Amniotic epithelial cell (primary cell): ENCODE measurements around the gene TSNAXIP1.
"Not testable (repeated sequence)": the region's sequence is repeated elsewhere in the genome, so short reads cannot be mapped to it uniquely, and the experiment has no call there.

Source experiments
- DNase-seq: peaks from one replicate; pipeline ENCODE4 v3.0.0-alpha.2; 2010; ENCODE audit warnings: low read depth

TSNAXIP1 gene

DNA sequence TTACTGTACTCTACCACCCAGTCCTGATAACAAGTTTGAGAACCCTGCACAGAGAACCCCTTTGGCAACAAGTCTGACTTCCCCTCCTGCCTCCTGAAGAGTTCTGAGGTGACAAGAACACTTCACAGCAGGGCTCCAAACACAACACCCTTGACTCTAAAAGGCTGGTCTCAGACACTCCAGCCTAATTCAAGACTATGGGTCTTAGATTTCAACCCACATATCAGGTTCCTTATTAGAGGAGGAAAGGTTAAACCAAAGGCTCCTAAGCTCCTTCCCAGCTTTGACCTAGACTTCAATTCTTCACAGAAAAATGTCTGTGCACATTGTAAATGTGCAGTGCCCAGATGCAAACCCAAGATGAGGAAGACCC is 23.4 kb upstream of the TSNAXIP1 start:
- no peak for DNase-seq

DNA sequence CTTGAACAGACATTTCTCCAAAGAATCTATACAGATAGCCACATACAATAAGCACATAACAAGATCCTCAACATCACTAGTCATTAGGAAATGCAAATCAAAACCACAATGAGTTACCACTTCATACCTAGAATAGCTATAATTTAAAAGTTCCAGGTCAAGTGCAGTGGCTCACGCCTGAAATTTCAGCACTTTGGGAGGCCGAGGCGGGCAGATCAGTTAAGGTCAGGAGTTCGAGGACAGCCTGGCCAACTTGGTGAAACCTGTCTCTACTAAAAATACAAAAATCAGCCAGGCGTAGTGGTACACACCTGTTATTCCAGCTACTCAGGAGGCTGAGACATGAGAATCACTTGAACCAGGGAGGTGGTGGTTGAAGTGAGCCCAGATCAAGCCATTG is 20.2 kb upstream of the TSNAXIP1 start:
- no peak for DNase-seq

DNA sequence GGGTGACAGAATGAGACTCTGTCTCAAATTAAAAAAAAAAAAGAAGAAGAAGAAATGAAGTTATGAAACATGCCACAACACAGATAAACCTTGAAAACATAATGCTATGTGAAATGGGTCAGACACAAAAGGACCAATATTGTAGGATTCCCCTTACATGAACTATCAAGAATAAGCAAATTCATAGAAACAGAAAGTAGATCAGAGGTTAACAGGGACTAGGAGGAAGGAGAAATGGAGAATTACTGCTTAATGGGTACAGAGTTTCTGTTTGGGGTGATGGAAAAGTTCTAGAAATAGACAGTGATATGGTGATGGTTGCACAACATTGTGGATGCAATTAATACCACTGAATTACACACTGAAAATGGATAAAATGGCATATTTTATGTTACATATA is 16.6 kb upstream of the TSNAXIP1 start:
- no peak for DNase-seq

DNA sequence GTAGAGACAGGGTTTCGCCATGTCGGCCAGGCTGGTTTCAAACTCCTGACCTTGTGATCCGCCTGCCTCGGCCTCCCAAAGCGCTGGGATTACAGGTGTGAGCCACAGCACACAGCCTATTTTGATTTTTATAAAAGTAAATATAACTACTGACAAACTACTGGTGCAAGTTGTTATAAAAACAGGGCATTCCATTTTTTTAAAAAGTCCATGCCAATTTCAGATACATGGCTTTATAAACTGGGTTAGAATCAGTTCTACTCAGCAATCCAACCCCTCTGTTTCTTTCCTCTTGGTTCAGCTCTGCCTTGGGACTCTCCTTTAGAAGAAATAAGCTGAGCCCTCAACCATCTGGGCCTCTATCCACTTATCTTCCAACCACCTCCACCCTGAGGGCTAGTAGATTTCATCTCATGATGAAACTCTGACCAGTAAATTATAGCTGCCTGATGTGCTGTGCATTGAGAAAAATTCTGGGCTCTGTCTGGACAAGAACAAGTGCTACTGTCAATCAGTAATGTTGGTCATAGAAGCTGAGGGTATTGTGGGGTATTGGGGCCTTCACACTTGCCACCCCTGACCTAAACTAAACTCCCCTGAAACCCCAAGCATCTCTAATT is 10.5 kb upstream of the TSNAXIP1 start:
- no peak for DNase-seq

DNA sequence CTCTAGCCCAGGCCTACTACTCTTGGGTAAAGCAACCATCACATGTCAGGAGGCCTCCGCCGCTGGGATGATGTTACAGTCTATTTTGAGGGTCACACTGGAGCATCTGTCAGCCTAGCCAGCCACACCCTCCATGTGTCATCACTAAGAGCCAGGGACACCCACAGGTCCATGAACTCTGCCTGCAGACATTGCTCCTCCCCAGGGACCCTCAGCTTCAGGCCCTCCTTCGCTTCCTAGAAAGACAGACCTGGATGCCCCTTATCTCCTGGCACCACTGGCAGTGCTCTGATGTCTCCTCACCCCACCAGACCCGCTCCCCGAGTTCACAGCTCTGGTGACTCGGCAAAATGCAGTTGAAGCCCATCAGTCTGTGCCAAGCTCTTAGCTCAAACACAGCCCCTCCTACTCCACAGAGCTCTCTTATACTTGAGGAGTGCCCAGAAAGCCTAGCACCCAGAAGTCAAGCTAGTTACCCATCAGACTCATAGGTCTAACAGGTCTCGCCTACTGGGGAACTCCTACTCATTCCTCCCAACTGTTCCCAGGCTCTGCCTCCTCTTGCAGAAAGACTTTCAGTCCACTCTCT is 6.3 kb upstream of the TSNAXIP1 start:
- no peak for DNase-seq

DNA sequence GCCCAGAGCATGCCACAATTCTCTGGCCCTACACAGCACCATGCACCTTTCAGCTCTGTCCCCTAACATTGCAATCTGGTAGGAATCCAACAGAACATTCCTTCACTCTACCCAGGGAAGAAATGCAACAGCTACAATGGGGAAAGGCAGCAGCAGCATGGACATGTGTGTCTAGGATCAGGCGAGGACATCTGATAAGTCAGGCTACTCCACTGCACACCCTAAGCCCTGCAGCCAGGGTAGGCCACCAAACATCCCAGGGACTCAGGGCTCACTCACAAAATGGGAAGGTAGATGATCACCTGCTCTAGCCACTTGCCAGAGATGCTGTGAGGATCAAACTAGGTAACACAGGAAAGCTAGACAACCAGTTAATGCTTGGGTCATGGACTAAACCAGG is 5.4 kb upstream of the TSNAXIP1 start:
- no peak for DNase-seq

DNA sequence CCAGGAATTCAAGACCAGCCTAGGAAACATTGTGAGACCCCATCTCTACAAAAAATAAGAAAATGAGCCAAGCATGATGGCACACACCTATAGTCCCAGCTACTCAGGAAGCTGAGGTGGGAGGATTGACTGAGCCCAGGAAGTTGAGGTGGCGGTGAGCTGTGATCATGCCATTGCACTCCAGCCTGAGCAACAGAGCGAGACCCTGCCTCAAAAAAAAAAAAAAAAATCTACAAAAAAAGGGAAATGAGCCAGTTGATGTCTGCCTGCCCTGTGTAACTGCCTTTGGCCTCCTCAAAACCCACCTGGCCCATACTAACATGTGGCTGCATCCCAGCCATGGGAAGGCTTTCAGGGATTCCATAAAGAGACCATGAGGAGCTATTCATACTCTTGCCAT is 4.8 kb upstream of the TSNAXIP1 start:
- DNase-seq: no peak

DNA sequence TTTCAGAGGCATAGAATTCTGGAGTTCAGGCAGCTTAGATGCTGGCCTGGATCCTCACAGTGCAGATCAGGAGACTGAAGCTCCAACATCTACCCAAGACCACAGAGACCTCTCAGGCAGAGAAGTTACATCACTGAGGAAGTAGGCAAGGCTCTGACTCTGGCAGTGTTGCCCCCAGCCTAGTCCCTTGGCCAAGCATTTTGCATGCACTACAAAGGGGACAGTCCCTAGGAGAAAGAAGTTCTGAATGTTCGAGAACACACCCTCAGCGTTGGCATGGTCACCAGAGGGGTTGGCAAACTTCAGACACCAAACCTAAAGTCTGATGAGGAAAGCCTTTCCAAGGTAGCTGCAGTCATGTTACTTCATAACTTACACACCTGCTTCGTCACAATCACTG is 2.8 kb upstream of the TSNAXIP1 start:
- no peak for DNase-seq

DNA sequence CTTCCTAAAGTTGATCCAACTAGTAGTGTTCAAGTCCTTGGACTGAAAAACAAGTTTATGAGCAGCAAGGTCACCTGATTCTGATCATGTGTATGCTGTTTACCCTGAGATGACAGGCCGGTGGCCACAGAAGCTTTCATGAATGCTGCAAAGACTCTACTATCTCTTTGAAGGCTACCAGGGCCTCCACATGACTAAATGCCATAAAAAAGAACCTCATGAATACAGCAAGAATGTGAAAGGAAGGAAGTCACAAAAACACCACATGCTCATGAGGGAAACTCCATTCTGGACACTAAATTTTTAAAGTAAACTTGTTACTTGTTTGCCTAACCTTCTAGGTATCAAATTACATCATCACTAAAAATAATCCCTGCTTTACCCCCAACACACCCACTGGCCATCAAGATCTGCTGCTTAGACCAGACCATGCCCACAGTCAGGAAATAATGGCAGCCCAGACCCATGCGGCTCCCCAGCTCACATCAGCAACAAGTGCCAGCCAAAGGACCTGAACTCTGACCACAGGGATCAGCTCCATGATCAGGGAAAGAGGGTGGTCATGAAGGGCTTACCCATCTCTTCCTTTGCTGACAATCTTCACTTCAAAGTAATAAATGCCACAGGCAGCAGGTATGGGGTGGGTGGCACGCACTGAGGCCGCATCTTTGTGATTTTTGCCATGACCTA is 1.7 kb upstream of the TSNAXIP1 start:
- DNase-seq: no peak

DNA sequence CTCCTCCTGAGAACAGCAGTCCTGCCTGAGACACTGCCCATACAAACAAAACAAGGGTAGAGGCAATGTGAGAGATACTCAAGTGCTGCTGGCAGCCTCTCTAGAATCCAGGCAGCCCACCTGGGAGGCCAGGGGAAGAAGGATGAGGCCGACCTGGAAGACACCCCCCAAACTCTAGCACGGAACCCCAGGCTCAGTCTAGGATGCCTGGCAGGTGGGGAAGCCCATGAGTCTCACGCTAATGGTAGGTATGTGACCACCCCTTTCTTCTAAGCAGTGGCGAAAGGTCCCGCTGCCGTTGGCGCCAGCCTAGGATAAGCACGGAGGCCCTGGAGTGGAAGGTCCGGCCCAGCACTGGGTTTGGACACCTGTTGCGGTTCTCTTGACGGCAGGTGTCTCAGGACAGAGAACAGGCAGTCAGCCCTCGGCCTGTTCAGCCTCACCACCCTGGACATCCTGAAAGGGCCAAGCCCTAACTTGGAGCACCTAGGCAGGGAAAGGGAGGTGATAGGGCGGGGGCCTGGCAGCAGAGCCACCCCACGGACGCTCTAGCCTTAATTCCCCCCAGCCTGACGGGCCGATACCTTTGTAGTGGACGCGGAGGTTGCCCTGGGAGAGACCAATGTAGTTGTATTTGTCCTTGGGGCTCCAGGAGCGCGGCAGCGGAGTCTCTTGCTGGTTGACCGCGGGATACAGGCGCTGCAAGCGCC is 816 bp upstream of the TSNAXIP1 start:
- DNase-seq: no peak

DNA sequence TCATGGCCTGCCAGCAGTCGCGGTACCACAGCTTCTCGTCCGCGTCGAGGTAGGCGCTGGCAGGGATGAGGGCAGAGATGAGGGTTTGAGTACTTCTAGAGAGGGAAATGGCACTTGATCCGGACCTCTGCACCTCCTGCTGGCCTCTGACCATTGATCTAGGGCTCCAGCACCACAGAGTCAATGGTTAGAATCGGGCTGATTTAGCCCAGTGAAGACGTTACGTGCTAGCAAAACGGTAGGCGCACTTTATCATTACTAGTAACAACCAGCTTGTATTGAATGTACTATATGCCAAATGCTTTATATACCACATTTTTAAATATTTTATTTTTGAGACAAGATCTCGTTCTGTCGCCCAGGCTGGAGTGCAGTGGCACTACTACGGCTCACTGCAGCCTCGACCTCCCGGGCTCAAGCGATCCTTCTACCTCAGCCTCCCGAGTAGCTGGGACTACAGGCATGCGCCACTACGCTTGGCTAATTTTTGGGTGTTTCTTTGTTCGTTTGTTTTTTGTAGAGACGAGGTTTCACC is 526 bp downstream of the TSNAXIP1 start:
- no peak for DNase-seq

DNA sequence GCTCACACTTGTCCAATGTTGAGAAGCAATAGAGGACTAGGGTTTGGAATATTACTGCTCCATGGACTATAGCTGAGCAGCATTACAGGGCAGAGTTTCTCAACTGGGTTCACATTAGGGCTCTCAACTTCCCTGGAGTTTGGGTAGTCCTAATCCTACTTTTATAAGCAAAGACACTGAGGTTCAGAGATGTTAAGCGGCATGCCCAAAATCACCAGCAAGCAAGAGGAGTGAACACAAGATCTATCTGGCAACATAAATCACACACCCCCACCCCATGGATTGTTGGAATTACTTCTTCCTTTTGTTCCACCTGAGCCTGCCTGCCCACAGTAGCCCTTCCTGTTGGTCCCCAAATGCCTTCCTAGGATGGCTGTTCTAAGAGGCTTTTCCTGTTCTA is 5.2 kb downstream of the TSNAXIP1 start:
- DNase-seq: no peak

DNA sequence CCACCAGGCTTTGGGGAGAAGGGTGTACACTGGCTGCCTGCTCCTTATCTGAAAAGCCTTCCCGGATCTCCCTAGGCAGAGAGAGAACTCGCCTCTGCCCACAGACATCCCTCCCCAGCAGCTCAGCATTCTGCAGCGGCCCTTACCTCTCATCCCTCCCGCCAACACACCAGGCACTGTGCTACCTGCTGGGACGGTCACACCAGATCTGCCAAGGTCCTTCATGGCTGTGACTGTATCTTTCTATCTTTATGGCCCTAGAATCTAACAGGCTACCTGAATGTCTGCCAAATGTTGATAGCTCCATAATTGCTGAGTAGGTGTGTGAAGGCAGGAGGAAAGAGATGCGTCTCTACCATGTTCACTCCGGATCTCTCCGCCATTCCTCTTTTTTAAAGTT is 7.9 kb downstream of the TSNAXIP1 start:
- DNase-seq: no peak

DNA sequence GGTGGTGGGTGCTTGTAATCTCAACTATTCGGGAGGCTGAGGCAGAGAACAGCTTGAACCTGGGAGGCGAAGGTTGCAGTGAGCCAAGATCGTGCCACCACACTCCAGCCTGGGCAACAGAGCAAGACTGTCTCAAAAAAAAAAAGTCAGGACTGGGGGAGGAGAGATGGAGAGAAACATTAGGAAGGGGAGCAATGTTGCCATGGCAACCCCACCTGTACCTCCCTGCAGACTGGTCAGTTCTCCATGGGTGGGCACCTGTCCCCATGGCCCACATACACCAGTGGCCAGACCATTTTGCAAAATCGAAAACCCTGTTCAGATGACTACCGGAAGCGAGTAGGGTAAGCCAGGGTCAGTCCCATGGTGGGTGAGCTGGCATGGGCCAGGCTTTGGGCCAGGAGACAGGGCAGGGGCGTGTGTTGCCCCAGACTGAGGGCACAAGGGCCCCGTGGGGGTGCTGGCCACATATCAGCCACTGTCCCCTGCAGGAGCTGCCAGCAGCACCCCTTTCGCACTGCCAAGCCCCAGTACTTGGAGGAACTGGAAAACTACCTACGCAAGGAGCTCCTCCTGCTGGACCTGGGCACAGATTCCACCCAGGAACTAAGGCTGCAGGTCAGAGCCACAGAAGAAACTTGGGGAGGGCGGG is 14.0 kb downstream of the TSNAXIP1 start:
- DNase-seq: no peak

DNA sequence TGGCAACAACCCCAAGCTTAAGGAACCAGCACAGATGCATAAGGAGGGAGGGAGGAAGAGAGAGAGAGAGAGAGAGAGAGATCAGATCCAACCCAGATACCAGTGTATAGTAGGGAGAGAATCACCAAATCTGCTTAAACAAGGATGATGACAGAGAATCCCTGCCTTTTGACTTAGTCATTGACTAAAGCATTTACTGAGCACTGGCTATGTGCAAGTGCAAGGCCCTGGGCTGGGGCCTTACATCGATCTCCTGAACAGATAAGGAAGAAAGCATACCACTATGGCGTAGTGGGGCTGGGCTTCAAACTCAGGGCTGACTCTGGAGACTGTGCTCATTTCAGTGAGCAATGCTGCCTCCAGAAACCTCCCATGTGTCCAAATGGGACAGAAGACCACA is 15.8 kb downstream of the TSNAXIP1 start:
- peak; percentile 60 for DNase-seq

DNA sequence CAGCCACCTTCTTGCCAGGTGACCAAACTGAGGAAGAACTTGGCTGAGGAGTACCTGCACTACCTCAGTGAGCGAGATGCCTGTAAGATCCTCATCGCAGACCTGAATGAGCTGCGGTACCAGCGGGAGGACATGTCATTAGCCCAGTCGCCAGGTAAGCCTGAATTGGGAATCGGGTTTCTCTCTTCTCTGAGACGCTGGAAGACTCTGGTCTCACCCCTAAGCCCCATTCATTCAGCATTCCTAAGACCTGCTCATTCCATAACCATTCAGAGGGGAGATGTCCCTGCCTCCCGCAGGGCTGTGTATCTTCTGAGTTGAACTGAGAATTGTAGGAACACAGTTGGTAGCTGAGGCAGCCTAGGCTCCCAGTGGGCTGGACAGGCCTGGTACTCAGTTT is 18.4 kb downstream of the TSNAXIP1 start:
- no peak for DNase-seq

DNA sequence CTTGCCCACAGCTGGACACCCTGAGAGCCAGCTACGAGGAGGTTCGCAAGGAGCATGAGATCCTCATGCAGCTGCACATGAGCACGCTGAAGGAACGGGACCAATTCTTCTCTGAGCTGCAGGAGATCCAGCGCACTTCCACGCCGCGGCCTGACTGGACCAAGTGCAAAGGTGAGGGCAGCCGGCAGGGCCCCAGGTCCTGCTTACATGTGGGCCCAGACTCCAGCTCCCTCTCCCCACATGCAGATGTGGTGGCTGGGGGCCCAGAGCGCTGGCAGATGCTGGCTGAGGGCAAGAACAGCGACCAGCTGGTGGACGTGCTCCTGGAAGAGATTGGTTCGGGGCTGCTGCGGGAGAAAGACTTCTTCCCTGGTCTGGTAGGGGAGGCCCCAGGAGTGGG is 19.2 kb downstream of the TSNAXIP1 start:
- DNase-seq: no peak

DNA sequence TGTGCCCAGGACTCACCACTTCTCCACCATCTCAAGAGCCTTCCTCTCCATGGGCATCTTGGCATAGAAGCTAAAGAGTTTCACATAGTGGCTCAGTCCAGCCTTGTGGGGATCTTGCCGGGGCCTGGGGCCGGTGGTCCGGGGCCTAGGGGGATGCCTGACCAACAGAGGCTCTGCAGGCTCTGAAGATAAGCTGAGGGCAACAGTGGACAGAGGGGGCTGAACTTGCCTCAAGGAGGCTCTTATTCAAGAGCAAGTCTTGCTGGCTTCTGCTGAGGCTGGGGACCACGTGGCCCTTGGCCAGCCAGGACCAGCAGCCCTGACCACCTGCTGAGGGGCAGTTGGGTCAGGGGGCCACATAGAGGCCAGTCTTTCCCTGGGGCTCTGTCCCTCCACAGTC is 22.0 kb downstream of the TSNAXIP1 start:
- no peak for DNase-seq

DNA sequence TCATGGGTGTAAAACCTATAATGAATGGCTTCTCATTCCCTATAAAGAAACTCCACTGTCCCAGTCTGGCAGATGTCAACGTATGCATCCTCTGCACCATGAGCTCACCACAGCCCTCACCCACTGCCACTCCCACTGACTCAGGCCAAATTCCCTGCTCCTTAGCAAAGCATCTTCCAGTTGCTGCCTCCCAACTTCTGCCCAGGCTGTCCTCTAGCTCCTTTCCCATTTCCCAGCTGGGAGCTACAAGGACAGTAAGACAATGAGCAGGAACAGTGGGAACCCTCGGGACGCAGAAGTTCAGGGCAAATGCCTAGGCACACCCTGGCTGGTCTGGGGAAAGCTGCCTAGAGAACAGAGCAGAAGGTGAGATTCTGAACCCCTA is 26.3 kb downstream of the TSNAXIP1 start:
- peak; percentile 52 for DNase-seq

DNA sequence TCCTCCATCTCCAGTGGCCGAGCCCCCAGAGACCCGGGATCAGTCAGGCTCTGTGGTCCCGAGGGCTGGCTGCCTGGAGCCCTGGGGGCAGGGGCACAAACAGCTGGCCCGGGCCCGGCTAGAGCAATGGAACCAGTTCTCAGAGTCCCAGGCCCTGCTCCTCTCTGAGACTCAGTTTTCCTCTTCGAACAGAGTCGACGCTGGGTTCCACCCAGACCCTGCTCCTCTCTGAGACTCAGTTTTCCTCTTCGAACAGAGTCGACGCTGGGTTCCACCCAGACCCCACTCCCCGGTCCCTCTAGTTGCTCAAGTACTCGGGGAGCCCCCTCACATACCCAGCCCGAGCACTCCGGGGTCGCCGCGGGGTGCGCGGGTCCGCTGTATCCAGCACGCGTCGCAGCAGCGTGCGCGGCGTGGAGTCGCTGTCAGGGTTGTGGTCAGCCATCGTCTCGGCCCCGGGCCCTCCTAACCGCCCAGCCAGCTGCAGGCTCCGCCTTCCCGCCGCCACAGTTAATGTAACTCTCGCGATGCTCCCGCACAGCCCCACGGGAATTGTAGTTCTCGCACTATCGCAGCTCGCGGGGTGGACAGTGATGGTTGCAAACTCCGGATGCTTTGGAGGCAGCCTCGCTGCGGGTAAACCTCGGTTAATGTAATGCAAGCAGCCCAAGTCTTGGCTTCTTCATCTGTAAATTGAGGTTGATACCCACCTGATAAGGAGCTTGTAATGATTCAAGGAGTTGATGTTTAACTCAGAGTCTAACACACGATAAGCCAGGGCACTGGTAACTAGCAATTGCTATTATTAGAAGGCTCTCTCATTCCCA is 26.9 kb downstream of the TSNAXIP1 start:
- peak; percentile 73 for DNase-seq

DNA sequence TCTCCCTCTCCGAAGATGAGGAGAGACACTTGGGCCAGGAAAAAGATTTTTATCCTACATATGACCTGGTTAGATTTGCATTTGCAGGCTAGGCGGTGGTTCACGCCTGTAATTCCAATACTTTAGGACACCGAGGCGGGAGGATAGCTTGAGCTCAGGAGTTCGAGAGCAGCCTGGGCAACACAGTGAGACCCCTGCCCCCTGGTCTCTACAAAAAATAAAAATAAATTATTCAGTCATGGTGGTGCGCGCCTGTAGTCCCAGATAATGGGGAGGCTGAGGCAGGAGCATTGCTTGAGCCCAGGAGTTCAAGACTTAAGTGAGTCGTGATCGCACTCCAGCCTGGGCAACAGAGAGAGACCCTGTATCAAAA is 27.5 kb downstream of the TSNAXIP1 start:
- no peak for DNase-seq

DNA sequence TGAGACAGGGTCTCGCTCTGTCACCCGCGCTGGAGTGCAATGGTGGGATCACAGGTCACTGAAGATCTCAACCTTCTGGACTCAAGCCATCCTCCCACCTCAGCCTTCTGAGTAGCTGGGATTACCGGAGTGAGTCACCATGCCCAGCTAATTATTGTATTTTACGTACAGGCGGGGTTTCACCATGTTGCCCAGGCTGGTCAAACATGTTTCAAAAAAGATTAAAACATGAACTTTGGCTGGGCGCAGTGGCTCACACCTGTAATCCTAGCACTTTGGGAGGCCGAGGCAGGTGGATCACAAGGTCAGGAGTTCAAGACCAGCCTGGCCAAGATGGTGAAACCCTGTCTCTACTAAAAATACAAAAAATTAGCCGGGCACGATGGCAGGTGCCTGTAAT is 30.5 kb downstream of the TSNAXIP1 start:
- DNase-seq: not testable (repeated sequence)
